Left lung (tissue), 10 donors: ENCODE measurements around the gene GOLGB1. TPM values are rescaled to one million over a fixed set of nuclear protein-coding genes. Genes with fewer than 3 reads are reported as not detected.
A peak's percentile ranks its signal among the peaks of the same experiment; 100 is the strongest.

ENCODE experiments used
- ATAC-seq: fragments of 200-7000 bp; cut with Tn5 transposase; one replicate; pipeline ENCODE4 v1.9.1; 2020; ENCODE audit warnings: moderate library complexity
- DNase-seq, 4 donors: peaks; one replicate each; pipeline ENCODE4 v3.0.0-alpha.2; 2013 to 2020
- H3K27ac ChIP-seq, 2 donors: fragments of 200-600 bp; sonication (generic) in 1 of 2; one replicate each; pipeline versions ENCODE4 v1.5.0 to v1.8.0; 2020 to 2021
- H3K27me3 ChIP-seq, 2 donors: fragments of 200-600 bp; sonication (generic) in 1 of 2; one replicate each; pipeline versions ENCODE4 v1.5.0 to v1.8.0; 2020 to 2021
- H3K36me3 ChIP-seq, 2 donors: fragments of 200-600 bp; sonication (generic) in 1 of 2; one replicate each; pipeline versions ENCODE4 v1.5.0 to v1.8.0; 2020 to 2021
- H3K4me1 ChIP-seq, 2 donors: fragments of 200-600 bp; one replicate each; pipeline ENCODE4 v1.8.0; 2021
- H3K4me3 ChIP-seq, 2 donors: fragments of 200-600 bp; sonication (generic) in 1 of 2; one replicate each; pipeline versions ENCODE4 v1.5.0 to v1.8.0; 2020 to 2021; ENCODE audit warnings: mild to moderate bottlenecking in 1 of 2
- H3K9me3 ChIP-seq, 2 donors: fragments of 200-600 bp; sonication (generic) in 1 of 2; one replicate each; pipeline versions ENCODE4 v1.5.0 to v1.8.0; 2020 to 2021
- CTCF ChIP-seq, 2 donors: fragments of 200-600 bp; sonication (generic) in 1 of 2; IDR thresholded peaks; one replicate each; pipeline versions ENCODE4 v1.5.0 to v1.8.0; 2021; ENCODE audit warnings: antibody characterized with exemption in 2 of 2
- intact Hi-C, 2 donors: fragments of 100-400 bp; cut with DNase I; formaldehyde crosslinking; loops; one replicate each; pipeline versions ENCODE4 v1.11.2 to v1.14.2; 2022
- polyA plus RNA-seq, 6 donors: library from polyadenylated mRNA; unstranded; fragments of 120-200 nt; gene quantifications; one replicate each; pipeline ENCODE4 v1.2.1, GENCODE V29; 2013; ENCODE audit not compliant: insufficient read length in 6 of 6
- total RNA-seq, 2 donors: library from RNA; stranded (reverse); fragmentation: NEBNext Ultra II Directional; extraction: Animal tissue kit (Norgen Biotek cat#: 25700); gene quantifications; one replicate each; pipeline ENCODE4 v1.2.1, GENCODE V29; 2021
- donor health status: DM: no; HTN: yes; CAD: no.
- donor health status: DM: no; HTN: no; CAD: no.

The GOLGB1 gene
- total and polyA plus RNA-seq, 8 donors: 45.9 to 75.7 (median 71.0) TPM

GRCh38 chr3:121659586-121659985 lies 90.0 kb downstream of the GOLGB1 start:
- ATAC-seq (no peak), DNase-seq (no peak)
- Histone ChIP-seq H3K27ac (peak overlapping the region; percentile 73 to 95), H3K4me1 (peaks cover 0 to 40% of the 10 kb centered on the region in 2 donors), H3K36me3 (peaks cover 0 to 52% of the 10 kb centered on the region in 2 donors), H3K4me3 (peak overlapping the region in 1 of 2 donors; percentile 46), H3K27me3 (no peaks in the 10 kb centered on the region), H3K9me3 (no peaks in the 10 kb centered on the region)
- TF ChIP-seq CTCF (IDR thresholded peaks at IDR 0.05): no peak
- intact Hi-C loops: no loop called here

GRCh38 chr3:121658716-121659435 lies 90.7 kb downstream of the GOLGB1 start:
- H3K36me3 ChIP-seq: peaks cover 0 to 45% of the 10 kb centered on the region in 2 donors
- intact Hi-C loops: no loop called here
- no peak for TF ChIP-seq CTCF (IDR thresholded peaks at IDR 0.05)
- peak overlapping the region in 1 of 2 donors; percentile 46 for H3K4me3 ChIP-seq
- H3K27me3 ChIP-seq: no peaks in the 10 kb centered on the region
- peak overlapping the region in 1 of 2 donors; percentile 95 for H3K27ac ChIP-seq
- DNase-seq (no peak), ATAC-seq (no peak)
- peaks cover 0 to 40% of the 10 kb centered on the region in 2 donors for H3K4me1 ChIP-seq
- H3K9me3 ChIP-seq: no peaks in the 10 kb centered on the region

GRCh38 chr3:121654493-121655385 lies 94.8 kb downstream of the GOLGB1 start:
- intact Hi-C loops: no loop called here
- Histone ChIP-seq H3K36me3 (peaks cover 0 to 54% of the 10 kb centered on the region in 2 donors), H3K27ac (peak overlapping the region in 1 of 2 donors; percentile 62), H3K4me3 (no peak overlapping the region), H3K27me3 (no peaks in the 10 kb centered on the region), H3K9me3 (no peaks in the 10 kb centered on the region), H3K4me1 (peaks cover 0 to 27% of the 10 kb centered on the region in 2 donors)
- no peak for TF ChIP-seq CTCF (IDR thresholded peaks at IDR 0.05)
- ATAC-seq: no peak
- no peak for DNase-seq

- Histone ChIP-seq H3K27ac (no peak overlapping the region), H3K9me3 (no peaks in the 10 kb centered on the region), H3K36me3 (peaks cover 0 to 41% of the 10 kb centered on the region in 2 donors), H3K4me1 (peaks cover 0 to 6% of the 10 kb centered on the region in 2 donors), H3K27me3 (no peaks in the 10 kb centered on the region), H3K4me3 (no peak overlapping the region)
- TF ChIP-seq CTCF (IDR thresholded peaks at IDR 0.05): no peak
- ATAC-seq (no peak), DNase-seq (no peak)
- intact Hi-C loops: no loop called here
Measured at GRCh38 chr3:121651684-121652083, 97.9 kb downstream of the GOLGB1 start.

- no peaks in the 10 kb centered on the region for H3K27me3 ChIP-seq
- intact Hi-C loops: no loop called here
- no peak for TF ChIP-seq CTCF (IDR thresholded peaks at IDR 0.05)
- no peak overlapping the region for H3K4me3 ChIP-seq
- no peak overlapping the region for H3K27ac ChIP-seq
- H3K4me1 ChIP-seq: peaks cover 0 to under 1% of the 10 kb centered on the region in 2 donors
- no peaks in the 10 kb centered on the region for H3K9me3 ChIP-seq
- peaks cover 0 to 41% of the 10 kb centered on the region in 2 donors for H3K36me3 ChIP-seq
- ATAC-seq (no peak), DNase-seq (no peak)
Measured at GRCh38 chr3:121649645-121650044, 99.9 kb downstream of the GOLGB1 start.
